SU-DHL-6 (cell line): ENCODE measurements around the gene CSTF3.

Experiments
- H2AFZ ChIP-seq: fragments of 200-600 bp; sonication (generic); 2 replicates; pipeline ENCODE4 v1.6.1; 2014; ENCODE audit warnings: low read depth, mild to moderate bottlenecking, moderate library complexity, mixed read lengths, antibody characterized with exemption, low read length; ENCODE audit not compliant: severe bottlenecking
- H3F3A ChIP-seq: fragments of 200-600 bp; shearing (Covaris generic); 2 replicates; pipeline ENCODE4 v1.6.0; 2016; ENCODE audit warnings: antibody characterized with exemption, mild to moderate bottlenecking; ENCODE audit not compliant: insufficient read depth
- H3K27ac ChIP-seq: fragments of 200-600 bp; sonication (generic); 2 replicates; pipeline ENCODE4 v1.5.1; 2016; ENCODE audit warnings: low read depth, mild to moderate bottlenecking, low read length, moderate library complexity, mixed read lengths
- H3K27me3 ChIP-seq: fragments of 200-600 bp; sonication (generic), shearing (Covaris generic); 2 replicates; pipeline ENCODE4 v1.6.0; 2014; ENCODE audit warnings: mild to moderate bottlenecking, low read length
- H3K36me3 ChIP-seq: fragments of 200-600 bp; sonication (generic); 2 replicates; pipeline ENCODE4 v1.6.1; 2014; ENCODE audit warnings: mild to moderate bottlenecking, low read length, mixed read lengths
- H3K4me2 ChIP-seq: fragments of 300-600, 200-600 bp; shearing (Covaris generic), sonication (generic); 2 replicates; pipeline ENCODE4 v1.6.0; 2014; ENCODE audit warnings: low read length, low read depth, mild to moderate bottlenecking; ENCODE audit not compliant: poor library complexity, severe bottlenecking
- H3K4me3 ChIP-seq: fragments of 200-600 bp; sonication (generic); 2 replicates; pipeline ENCODE4 v1.5.1; 2014; ENCODE audit warnings: antibody characterized with exemption, low read length, mild to moderate bottlenecking, mixed read lengths; ENCODE audit not compliant: insufficient read depth, poor library complexity, severe bottlenecking
- H3K79me2 ChIP-seq: fragments of 200-600 bp; sonication (generic); 2 replicates; pipeline ENCODE4 v1.6.1; 2014; ENCODE audit warnings: mild to moderate bottlenecking, low read length, moderate library complexity; ENCODE audit not compliant: insufficient read depth
- H3K9ac ChIP-seq: fragments of 200-600 bp; sonication (generic); 2 replicates; pipeline ENCODE4 v1.7.0; 2014; ENCODE audit warnings: mild to moderate bottlenecking, low read length
- H3K9me2 ChIP-seq: fragments of 200-600 bp; sonication (generic); replicated peaks from 2 replicates; pipeline ENCODE4 v1.6.1; 2014; ENCODE audit warnings: low read length; ENCODE audit not compliant: insufficient read depth
- H3K9me3 ChIP-seq: fragments of 200-600 bp; sonication (generic); 2 replicates; pipeline ENCODE4 v1.6.1; 2014; ENCODE audit warnings: low read length, mixed read lengths; ENCODE audit not compliant: insufficient read depth
- H4K20me1 ChIP-seq: fragments of 200-600 bp; sonication (generic); 2 replicates; pipeline ENCODE4 v1.6.1; 2014; ENCODE audit warnings: low read depth, mild to moderate bottlenecking, antibody characterized with exemption, low read length, moderate library complexity, mixed read lengths
- EZH2phosphoT487 ChIP-seq: fragments of 200-600 bp; sonication (generic), shearing (Covaris generic); conservative IDR thresholded peaks from 2 replicates; pipeline ENCODE4 v1.6.1; 2018; ENCODE audit warnings: mild to moderate bottlenecking, antibody characterized with exemption, low read length, moderate library complexity, mixed read lengths
- TF ChIP-seq, protein P1 (sequence below): fragments of 200-600 bp; sonication (generic); IDR thresholded peaks from one replicate; pipeline ENCODE4 v1.5.1; 2017; ENCODE audit warnings: antibody characterized with exemption, mild to moderate bottlenecking, low read length, moderate library complexity; ENCODE audit not compliant: insufficient read depth, poor library complexity, severe bottlenecking

The CSTF3 gene

DNA sequence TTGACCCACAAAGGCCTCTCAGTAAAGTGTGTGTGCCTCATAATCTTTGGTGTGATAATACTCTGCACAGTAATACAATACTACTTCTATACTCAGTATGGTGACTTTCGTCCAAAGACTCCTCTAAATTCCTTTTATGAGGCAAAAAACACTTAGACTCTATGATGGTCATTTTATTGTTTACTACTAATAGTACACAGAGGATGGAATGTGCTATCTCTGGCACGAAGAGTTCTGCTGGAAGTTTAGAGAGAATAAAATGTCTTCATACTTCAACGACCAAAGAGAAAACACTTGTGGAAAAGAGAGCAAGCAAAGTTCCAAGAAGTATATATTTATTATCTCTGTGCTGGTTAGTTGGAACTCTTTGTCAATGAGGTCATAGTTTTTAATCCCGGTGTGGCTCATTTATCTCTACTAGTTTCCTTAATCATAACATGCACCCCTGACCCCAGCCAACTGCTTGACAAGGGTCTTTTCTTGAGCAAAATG lies 7.5 kb upstream of the CSTF3 start:
- H3K4me2 ChIP-seq, result no peak overlapping the region
- no peaks in the 10 kb centered on the region for H3K79me2 ChIP-seq
- H3K36me3 ChIP-seq, result no peaks in the 10 kb centered on the region
- no peak overlapping the region for H3K9ac ChIP-seq
- no peaks in the 10 kb centered on the region for H3K9me2 ChIP-seq
- no peaks in the 10 kb centered on the region for H3K9me3 ChIP-seq
- H2AFZ ChIP-seq, result no peak overlapping the region
- H4K20me1 ChIP-seq, result no peaks in the 10 kb centered on the region
- TF ChIP-seq, protein P1, sequence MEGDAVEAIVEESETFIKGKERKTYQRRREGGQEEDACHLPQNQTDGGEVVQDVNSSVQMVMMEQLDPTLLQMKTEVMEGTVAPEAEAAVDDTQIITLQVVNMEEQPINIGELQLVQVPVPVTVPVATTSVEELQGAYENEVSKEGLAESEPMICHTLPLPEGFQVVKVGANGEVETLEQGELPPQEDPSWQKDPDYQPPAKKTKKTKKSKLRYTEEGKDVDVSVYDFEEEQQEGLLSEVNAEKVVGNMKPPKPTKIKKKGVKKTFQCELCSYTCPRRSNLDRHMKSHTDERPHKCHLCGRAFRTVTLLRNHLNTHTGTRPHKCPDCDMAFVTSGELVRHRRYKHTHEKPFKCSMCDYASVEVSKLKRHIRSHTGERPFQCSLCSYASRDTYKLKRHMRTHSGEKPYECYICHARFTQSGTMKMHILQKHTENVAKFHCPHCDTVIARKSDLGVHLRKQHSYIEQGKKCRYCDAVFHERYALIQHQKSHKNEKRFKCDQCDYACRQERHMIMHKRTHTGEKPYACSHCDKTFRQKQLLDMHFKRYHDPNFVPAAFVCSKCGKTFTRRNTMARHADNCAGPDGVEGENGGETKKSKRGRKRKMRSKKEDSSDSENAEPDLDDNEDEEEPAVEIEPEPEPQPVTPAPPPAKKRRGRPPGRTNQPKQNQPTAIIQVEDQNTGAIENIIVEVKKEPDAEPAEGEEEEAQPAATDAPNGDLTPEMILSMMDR, result no peak
- TF ChIP-seq EZH2phosphoT487, result no peak
- H3F3A ChIP-seq, result no peaks in the 10 kb centered on the region
- H3K4me3 ChIP-seq, result no peak overlapping the region
- no peak overlapping the region for H3K27ac ChIP-seq
- H3K27me3 ChIP-seq, result no peaks in the 10 kb centered on the region

DNA sequence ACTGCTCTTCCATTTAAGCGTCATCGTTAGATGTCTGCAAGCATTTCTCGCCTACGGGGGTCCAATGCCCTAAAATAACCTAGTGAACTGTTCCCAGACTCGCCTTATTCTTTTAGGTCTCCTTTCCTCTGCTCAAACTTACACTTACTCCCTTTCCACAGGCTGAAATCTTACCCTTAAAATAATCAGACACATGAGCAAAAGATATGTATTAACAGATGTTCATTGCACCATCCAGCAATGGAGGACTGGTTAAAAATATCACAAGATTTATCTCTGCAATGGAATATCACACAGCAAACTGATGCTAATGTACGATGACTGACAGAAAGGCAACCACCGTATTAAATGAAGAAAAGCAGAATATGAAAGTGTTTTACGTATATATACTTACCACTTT lies 1.6 kb upstream of the CSTF3 start:
- peaks cover 43% of the 10 kb centered on the region for H3K79me2 ChIP-seq
- H3K4me2 ChIP-seq, result no peak overlapping the region
- no peak overlapping the region for H3K9ac ChIP-seq

DNA sequence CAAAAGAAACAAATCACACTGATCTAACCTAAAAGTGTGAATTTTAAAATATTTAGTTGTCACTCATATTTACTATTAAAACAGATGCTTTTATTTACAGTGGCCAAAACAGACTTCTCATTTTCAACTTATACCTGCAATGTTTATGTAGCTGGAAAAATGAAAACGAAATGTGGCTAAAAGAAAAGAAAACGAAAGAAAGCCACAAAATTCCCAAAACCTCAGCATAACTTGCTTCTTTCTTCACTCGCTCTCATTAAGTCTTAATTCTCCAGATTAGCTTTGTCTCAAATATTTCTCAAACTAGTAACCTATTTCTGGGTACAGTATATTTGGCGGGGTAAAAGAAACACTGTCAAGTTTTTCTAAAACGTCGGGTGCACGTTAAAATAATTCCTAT lies 693 bp downstream of the CSTF3 start:
- H4K20me1 ChIP-seq, result no peaks in the 10 kb centered on the region
- peak overlapping the region; percentile 91 for H2AFZ ChIP-seq
- peak overlapping the region; percentile 84 for H3K9ac ChIP-seq
- H3K9me2 ChIP-seq, result no peaks in the 10 kb centered on the region
- H3K79me2 ChIP-seq, result peaks cover 65% of the 10 kb centered on the region
- no peaks in the 10 kb centered on the region for H3K9me3 ChIP-seq
- H3K27ac ChIP-seq, result peak overlapping the region; percentile 56; the same call in 1 of the 2 replicates
- H3K4me3 ChIP-seq, result peak overlapping the region; percentile 90
- no peaks in the 10 kb centered on the region for H3K36me3 ChIP-seq
- TF ChIP-seq, protein P1, result no peak
- no peak for TF ChIP-seq EZH2phosphoT487
- peak overlapping the region; percentile 94 for H3K4me2 ChIP-seq
- H3F3A ChIP-seq, result no peaks in the 10 kb centered on the region
- no peaks in the 10 kb centered on the region for H3K27me3 ChIP-seq

More for the DNA sequence above, 1.6 kb upstream of the CSTF3 start:
- H4K20me1 ChIP-seq, result no peaks in the 10 kb centered on the region
- no peak overlapping the region for H3K27ac ChIP-seq
- no peaks in the 10 kb centered on the region for H3K27me3 ChIP-seq
- H3K4me3 ChIP-seq, result no peak overlapping the region
- no peaks in the 10 kb centered on the region for H3K36me3 ChIP-seq
- H3K9me2 ChIP-seq, result no peaks in the 10 kb centered on the region
- no peak overlapping the region for H2AFZ ChIP-seq
- no peak for TF ChIP-seq EZH2phosphoT487
- TF ChIP-seq, protein P1, result no peak
- H3F3A ChIP-seq, result no peaks in the 10 kb centered on the region
- no peaks in the 10 kb centered on the region for H3K9me3 ChIP-seq
